Breast epithelium (tissue), 4 donors: ENCODE data around the gene NETO2. TPM values are rescaled to one million over a fixed set of nuclear protein-coding genes. Genes with fewer than 3 reads are reported as not detected.

Experiments
- DNase-seq, 2 donors: peaks; one replicate each; pipeline ENCODE4 v3.0.0-alpha.2; 2019; ENCODE audit warnings: low spot score in 2 of 2
- H3K27ac ChIP-seq, 2 donors: fragments of 200-600 bp; sonication (generic) in 1 of 2; one replicate each; pipeline ENCODE4 v1.5.1; 2016 to 2019; ENCODE audit warnings: mild to moderate bottlenecking in 1 of 2
- H3K27me3 ChIP-seq, 2 donors: fragments of 200-600 bp; sonication (generic) in 1 of 2; one replicate each; pipeline versions ENCODE4 v1.5.1 to v1.6.0; 2017 to 2019; ENCODE audit warnings: control low read depth in 1 of 2, mild to moderate bottlenecking in 1 of 2
- H3K36me3 ChIP-seq: fragments of 200-600 bp; one replicate; pipeline ENCODE4 v1.5.1; 2019
- H3K4me1 ChIP-seq, 2 donors: fragments of 200-600 bp; sonication (generic); one replicate each; pipeline ENCODE4 v1.5.1; 2016 to 2019; ENCODE audit warnings: control low read depth in 1 of 2
- H3K4me3 ChIP-seq, 3 donors: fragments of 200-600 bp; sonication (generic); 1 replicate in 2 of 3; 2 replicates in 1 of 3; pipeline ENCODE4 v1.5.1; 2016 to 2019; ENCODE audit warnings: mild to moderate bottlenecking in 3 of 3, moderate library complexity in 2 of 3
- H3K9me3 ChIP-seq, 2 donors: fragments of 200-600 bp; sonication (generic) in 1 of 2; one replicate each; pipeline ENCODE4 v1.5.1; 2016 to 2019; ENCODE audit warnings: control low read depth in 1 of 2
- CTCF ChIP-seq, 3 donors: fragments of 450-650 bp; IDR thresholded peaks; one replicate each; pipeline ENCODE4 v1.5.1; 2016 to 2017; ENCODE audit warnings: antibody characterized with exemption in 3 of 3, mild to moderate bottlenecking in 3 of 3, moderate library complexity in 3 of 3
- POLR2A ChIP-seq: fragments of 450-650 bp; IDR thresholded peaks from one replicate; pipeline ENCODE4 v1.6.1; 2016; ENCODE audit warnings: antibody characterized with exemption, mild to moderate bottlenecking, moderate library complexity
- POLR2AphosphoS5 ChIP-seq, 3 donors: sonication (generic); formaldehyde crosslinking; IDR thresholded peaks; one replicate each; pipeline ENCODE4 v1.6.1; 2017; ENCODE audit warnings: antibody characterized with exemption in 3 of 3
- intact Hi-C: fragments of 100-400 bp; cut with DNase I; formaldehyde crosslinking; loops from one replicate; pipeline ENCODE4 v1.15.1; 2023; ENCODE audit warnings: low total_unique reads
- total RNA-seq, 3 donors: library from RNA; depleted of rRNA; stranded (reverse); fragments of >200 nt; gene quantifications; one replicate each; pipeline ENCODE4 v1.1.0, GENCODE V29; 2016

The NETO2 gene
- total RNA-seq, 3 donors from 2014 or later: 1.4 to 16.7 (median 5.9) TPM

GRCh38 chr16:47046726-47047523, 96.8 kb downstream of the NETO2 start:
- no peak for DNase-seq
- no peak overlapping the region for H3K4me3 ChIP-seq
- H3K27me3 ChIP-seq: no peaks in the 10 kb centered on the region
- no peak overlapping the region for H3K27ac ChIP-seq
- no peaks in the 10 kb centered on the region for H3K36me3 ChIP-seq
- no peaks in the 10 kb centered on the region for H3K4me1 ChIP-seq
- TF ChIP-seq POLR2A (no peak), POLR2AphosphoS5 (IDR thresholded peaks at IDR 0.05) (no peak), CTCF (IDR thresholded peaks at IDR 0.05) (no peak)
- no peaks in the 10 kb centered on the region for H3K9me3 ChIP-seq
- intact Hi-C loops: no loop called here

DNA sequence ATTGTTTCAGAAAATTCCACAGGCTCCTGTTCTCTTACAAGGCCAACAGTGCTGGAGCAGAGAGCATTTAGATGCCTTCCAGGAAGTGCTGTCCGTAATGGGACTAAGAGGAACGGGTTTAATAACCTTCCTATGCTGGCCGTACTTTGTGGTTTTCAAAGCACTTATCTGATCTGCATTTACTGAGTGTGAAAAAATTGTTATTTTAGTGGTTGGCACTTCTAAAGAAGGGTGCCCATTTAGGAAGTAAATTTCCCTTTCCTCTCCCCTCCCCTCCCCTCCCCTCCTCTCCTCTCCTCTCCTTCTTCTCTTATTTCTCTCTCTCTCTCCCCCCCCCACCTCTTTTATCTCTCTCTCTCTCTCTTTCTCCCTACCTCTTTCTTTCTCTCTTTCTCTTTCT, 98.3 kb downstream of the NETO2 start:
- Histone ChIP-seq H3K4me1 (no peaks in the 10 kb centered on the region), H3K36me3 (no peaks in the 10 kb centered on the region), H3K4me3 (no peak overlapping the region), H3K27me3 (no peaks in the 10 kb centered on the region), H3K9me3 (no peaks in the 10 kb centered on the region), H3K27ac (no peak overlapping the region)
- TF ChIP-seq POLR2A: no peak
- no peak for TF ChIP-seq CTCF (IDR thresholded peaks at IDR 0.05)
- TF ChIP-seq POLR2AphosphoS5 (IDR thresholded peaks at IDR 0.05): no peak
- intact Hi-C loops: no loop called here
- DNase-seq: no peak

GRCh38 chr16:47045023-47045422, 98.7 kb downstream of the NETO2 start:
- intact Hi-C loops: no loop called here
- TF ChIP-seq CTCF (IDR thresholded peaks at IDR 0.05) (no peak), POLR2AphosphoS5 (IDR thresholded peaks at IDR 0.05) (no peak), POLR2A (no peak)
- Histone ChIP-seq H3K27me3 (no peaks in the 10 kb centered on the region), H3K9me3 (no peaks in the 10 kb centered on the region), H3K4me1 (no peaks in the 10 kb centered on the region), H3K36me3 (no peaks in the 10 kb centered on the region), H3K4me3 (no peak overlapping the region), H3K27ac (no peak overlapping the region)
- DNase-seq: no peak

DNA sequence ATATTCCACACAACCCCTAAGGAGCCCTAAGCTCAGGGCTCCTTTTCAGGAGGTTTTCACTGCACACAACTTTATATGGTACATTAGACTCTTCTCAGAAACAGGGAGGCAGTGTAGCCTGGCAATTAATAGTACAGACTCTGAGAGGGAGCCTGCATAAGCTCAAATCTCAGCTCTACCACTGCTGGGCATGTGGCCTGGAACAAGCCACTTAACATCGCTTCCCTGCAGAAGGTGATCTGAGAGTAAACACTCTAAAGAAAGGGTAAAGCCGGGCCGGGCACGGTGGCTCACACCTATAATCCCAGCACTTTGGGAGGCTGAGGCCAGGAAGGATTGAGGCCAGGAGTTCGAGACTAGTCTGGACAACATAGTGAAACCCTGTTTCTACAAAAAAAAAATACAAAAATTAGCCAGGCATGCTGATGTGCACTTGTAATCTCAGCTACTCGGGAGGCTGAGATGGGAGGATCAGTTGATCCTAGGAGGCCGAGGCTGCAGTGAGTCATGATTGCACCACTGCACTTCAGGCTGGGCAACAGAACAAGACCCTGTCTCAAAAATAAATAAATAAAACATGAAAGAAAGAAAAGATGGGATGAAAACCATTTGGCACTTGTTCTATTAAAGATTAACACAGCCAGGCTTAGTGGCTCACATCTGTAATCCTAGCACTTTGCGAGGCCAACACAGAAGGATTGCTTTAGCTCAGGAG, 99.6 kb downstream of the NETO2 start:
- intact Hi-C loops: no loop called here
- TF ChIP-seq POLR2AphosphoS5 (IDR thresholded peaks at IDR 0.05) (no peak), POLR2A (no peak), CTCF (IDR thresholded peaks at IDR 0.05) (no peak)
- no peak overlapping the region for H3K27ac ChIP-seq

DNA sequence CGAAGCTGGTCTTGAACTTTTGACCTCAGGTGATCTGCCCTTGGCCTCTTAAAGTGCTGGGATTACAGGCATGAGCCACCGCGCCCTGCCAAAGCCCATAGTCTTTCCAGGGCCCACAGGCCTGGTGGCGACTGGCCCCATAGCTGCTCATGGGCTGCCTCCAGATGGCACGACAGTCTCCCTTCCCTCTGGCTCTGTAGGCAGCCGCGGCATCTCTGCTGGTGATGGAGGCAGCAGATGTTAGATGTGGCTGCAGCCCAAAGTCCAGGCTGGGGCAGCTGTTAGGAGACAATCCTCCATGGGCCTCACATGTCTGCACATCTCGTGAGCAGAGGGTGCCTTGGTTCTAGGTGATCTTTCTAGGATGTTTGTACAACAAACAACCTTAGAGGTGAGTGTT, 100.5 kb downstream of the NETO2 start:
- no peak for TF ChIP-seq POLR2A
- no peak for TF ChIP-seq CTCF (IDR thresholded peaks at IDR 0.05)
- TF ChIP-seq POLR2AphosphoS5 (IDR thresholded peaks at IDR 0.05): no peak
- Histone ChIP-seq H3K27ac (no peak overlapping the region), H3K4me3 (no peak overlapping the region), H3K36me3 (no peaks in the 10 kb centered on the region), H3K9me3 (no peaks in the 10 kb centered on the region), H3K27me3 (no peaks in the 10 kb centered on the region), H3K4me1 (no peaks in the 10 kb centered on the region)
- DNase-seq: no peak
- intact Hi-C loops: no loop called here

More for the DNA sequence above, 99.6 kb downstream of the NETO2 start:
- Histone ChIP-seq H3K4me1 (no peaks in the 10 kb centered on the region), H3K36me3 (no peaks in the 10 kb centered on the region), H3K9me3 (no peaks in the 10 kb centered on the region), H3K4me3 (no peak overlapping the region), H3K27me3 (no peaks in the 10 kb centered on the region)
- no peak for DNase-seq
